BLaER1 treated with 17β-estradiol and CSF1 and Interleukin-3, amounts not matched to agents 10 nM and 100 nM (cell line): ENCODE measurements around the gene PODN.

Experiments
- H3K27ac ChIP-seq, 11 experiments: shearing (Covaris generic); formaldehyde crosslinking; 2 replicates each; pipeline ENCODE4 v1.8.1; 2022
- H3K27me3 ChIP-seq, 11 experiments: shearing (Covaris generic); formaldehyde crosslinking; 2 replicates each; pipeline ENCODE4 v1.8.1; 2022
- H3K36me3 ChIP-seq, 11 experiments: shearing (Covaris generic); formaldehyde crosslinking; 2 replicates each; pipeline ENCODE4 v1.8.1; 2022
- H3K4me1 ChIP-seq, 10 experiments: shearing (Covaris generic); formaldehyde crosslinking; 2 replicates each; pipeline ENCODE4 v1.8.1; 2022
- H3K4me2 ChIP-seq, 11 experiments: shearing (Covaris generic); formaldehyde crosslinking; 2 replicates each; pipeline ENCODE4 v1.8.1; 2022
- H3K4me3 ChIP-seq, 10 experiments: shearing (Covaris generic); formaldehyde crosslinking; 2 replicates each; pipeline ENCODE4 v1.8.1; 2022
- H3K9ac ChIP-seq, 11 experiments: shearing (Covaris generic); formaldehyde crosslinking; 2 replicates each; pipeline ENCODE4 v1.8.1; 2022
- H3K9me3 ChIP-seq, 11 experiments: shearing (Covaris generic); formaldehyde crosslinking; replicated peaks in 1 of 11; 2 replicates each; pipeline ENCODE4 v1.8.1; 2022
- H4K20me1 ChIP-seq, 11 experiments: shearing (Covaris generic); formaldehyde crosslinking; 2 replicates each; pipeline ENCODE4 v1.8.1; 2022
- Cebpa-rat ChIP-seq, 11 experiments: shearing (Covaris generic); IDR thresholded peaks; 2 replicates each; pipeline ENCODE4 v1.8.1; 2022

The PODN gene

GRCh38 chr1:53112271-53112774 lies 50.3 kb downstream of the PODN start:
- TF ChIP-seq Cebpa-rat (IDR thresholded peaks at IDR 0.05): no peak
- H3K9ac ChIP-seq: no peak overlapping the region
- H3K9me3 ChIP-seq: peaks cover 0 to 9% (median 0%) of the 10 kb centered on the region in 11 experiments; a peak in 5 of 22 replicates
- no peaks in the 10 kb centered on the region for H4K20me1 ChIP-seq
- H3K4me2 ChIP-seq: peak overlapping the region in 3 of 11 experiments; percentile 80 to 91 (median 86); a peak in 5 of 22 replicates
- H3K4me3 ChIP-seq: no peak overlapping the region
- no peak overlapping the region; a peak in 1 of 22 replicates for H3K27ac ChIP-seq
- no peaks in the 10 kb centered on the region for H3K27me3 ChIP-seq
- peaks cover 0 to 35% (median 21%) of the 10 kb centered on the region in 10 experiments; a peak in 15 of 20 replicates for H3K4me1 ChIP-seq
- no peaks in the 10 kb centered on the region for H3K36me3 ChIP-seq

GRCh38 chr1:53112861-53113260 lies 50.8 kb downstream of the PODN start:
- Histone ChIP-seq H3K27me3 (no peaks in the 10 kb centered on the region), H3K36me3 (no peaks in the 10 kb centered on the region), H3K27ac (no peak overlapping the region), H4K20me1 (no peaks in the 10 kb centered on the region), H3K4me3 (no peak overlapping the region), H3K4me1 (peaks cover 0 to 35% (median 21%) of the 10 kb centered on the region in 10 experiments; a peak in 15 of 20 replicates), H3K9me3 (peaks cover 0 to 9% (median 0%) of the 10 kb centered on the region in 11 experiments; a peak in 5 of 22 replicates), H3K9ac (no peak overlapping the region), H3K4me2 (no peak overlapping the region)
- no peak for TF ChIP-seq Cebpa-rat (IDR thresholded peaks at IDR 0.05)

DNA sequence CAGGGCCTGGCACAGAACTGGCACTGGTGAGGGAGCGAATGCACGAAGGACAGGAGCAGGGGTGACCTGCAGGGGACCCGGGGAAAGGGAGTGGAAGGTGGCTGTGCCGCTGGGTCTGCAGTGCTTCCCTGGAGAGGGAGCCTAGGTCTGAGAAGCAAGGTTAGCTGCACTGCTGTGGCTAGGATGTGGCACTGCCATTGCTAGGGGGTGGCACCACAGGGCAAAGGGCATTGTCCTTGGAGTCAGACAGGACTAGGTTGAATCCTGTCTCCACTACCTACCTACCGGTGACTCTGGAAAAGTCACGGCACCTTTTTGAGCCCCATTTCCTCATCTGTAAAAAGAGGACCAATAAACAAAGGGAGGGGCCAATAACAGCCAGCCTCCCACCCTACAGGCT lies 52.1 kb downstream of the PODN start:
- Histone ChIP-seq H3K9me3 (peaks cover 0 to 9% (median 0%) of the 10 kb centered on the region in 11 experiments; a peak in 5 of 22 replicates), H3K9ac (no peak overlapping the region), H3K4me2 (no peak overlapping the region), H4K20me1 (no peaks in the 10 kb centered on the region), H3K4me1 (peaks cover 0 to 31% (median 21%) of the 10 kb centered on the region in 10 experiments; a peak in 15 of 20 replicates), H3K27ac (no peak overlapping the region), H3K36me3 (no peaks in the 10 kb centered on the region), H3K27me3 (no peaks in the 10 kb centered on the region), H3K4me3 (no peak overlapping the region)
- TF ChIP-seq Cebpa-rat (IDR thresholded peaks at IDR 0.05): no peak

GRCh38 chr1:53114581-53115400 lies 52.8 kb downstream of the PODN start:
- H3K4me3 ChIP-seq: no peak overlapping the region
- peaks cover 0 to 24% (median 18%) of the 10 kb centered on the region in 10 experiments; a peak in 15 of 20 replicates for H3K4me1 ChIP-seq
- no peak overlapping the region for H3K9ac ChIP-seq
- no peak overlapping the region for H3K27ac ChIP-seq
- peaks cover 0 to 9% (median 0%) of the 10 kb centered on the region in 11 experiments; a peak in 5 of 22 replicates for H3K9me3 ChIP-seq
- TF ChIP-seq Cebpa-rat (IDR thresholded peaks at IDR 0.05): no peak
- H3K27me3 ChIP-seq: no peaks in the 10 kb centered on the region
- no peaks in the 10 kb centered on the region for H3K36me3 ChIP-seq
- H3K4me2 ChIP-seq: no peak overlapping the region
- H4K20me1 ChIP-seq: no peaks in the 10 kb centered on the region

DNA sequence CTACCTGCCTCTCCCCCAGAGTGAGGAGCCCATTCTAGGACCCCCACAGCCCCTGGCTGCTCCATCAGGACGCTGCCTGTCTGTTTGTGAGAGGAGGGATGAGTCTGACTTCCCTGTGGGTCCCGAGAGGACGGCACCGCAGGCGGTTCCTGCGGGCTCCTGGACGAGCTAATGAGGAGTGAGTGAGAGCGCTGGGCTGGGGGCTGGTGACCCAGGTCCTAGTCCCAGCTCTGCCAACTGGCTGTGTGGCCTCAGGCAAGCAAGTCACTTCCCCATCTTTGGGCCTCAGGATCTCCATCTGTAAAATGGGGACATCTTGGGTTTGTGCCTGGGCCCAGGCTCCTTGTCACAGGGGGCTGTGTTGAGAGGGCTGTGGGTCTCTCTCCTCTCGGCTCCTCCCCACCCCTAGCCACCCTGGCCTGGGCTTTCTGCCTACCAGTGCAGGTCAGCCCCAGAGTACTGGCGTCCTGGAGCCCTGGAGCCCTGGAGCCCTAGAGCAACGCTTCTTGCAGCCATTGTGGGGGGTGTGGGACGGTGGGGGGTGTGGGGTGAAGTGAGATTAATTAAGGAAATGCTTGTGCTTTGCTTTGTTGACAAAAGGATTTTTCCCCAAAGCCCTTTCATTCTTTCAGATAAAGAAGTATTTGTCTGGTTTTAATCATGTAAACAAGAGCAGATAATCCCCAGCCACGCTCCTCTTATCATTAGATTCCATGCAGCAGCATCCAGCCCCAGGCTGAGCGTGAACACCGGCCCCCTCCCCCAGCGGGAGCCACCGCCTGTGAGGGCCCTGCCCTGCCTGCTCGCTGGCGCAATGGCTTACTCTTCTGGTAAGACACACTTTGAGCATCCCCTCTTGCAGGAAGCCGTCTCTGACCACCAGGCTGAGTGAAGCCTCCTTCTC lies 53.6 kb downstream of the PODN start:
- H3K4me2 ChIP-seq: no peak overlapping the region
- no peaks in the 10 kb centered on the region for H4K20me1 ChIP-seq
- H3K4me3 ChIP-seq: no peak overlapping the region
- no peak for TF ChIP-seq Cebpa-rat (IDR thresholded peaks at IDR 0.05)
- H3K9ac ChIP-seq: no peak overlapping the region
- H3K36me3 ChIP-seq: no peaks in the 10 kb centered on the region
- no peaks in the 10 kb centered on the region for H3K27me3 ChIP-seq
- H3K9me3 ChIP-seq: peaks cover 0 to 9% (median 0%) of the 10 kb centered on the region in 11 experiments; a peak in 5 of 22 replicates
- peaks cover 0 to 16% (median 11%) of the 10 kb centered on the region in 10 experiments; a peak in 15 of 20 replicates for H3K4me1 ChIP-seq
- H3K27ac ChIP-seq: no peak overlapping the region

GRCh38 chr1:53116307-53116810 lies 54.3 kb downstream of the PODN start:
- Histone ChIP-seq H3K9ac (no peak overlapping the region), H3K4me1 (peaks cover 0 to 9% (median 4%) of the 10 kb centered on the region in 10 experiments; a peak in 12 of 20 replicates), H3K4me3 (no peak overlapping the region), H3K4me2 (no peak overlapping the region), H3K27me3 (no peaks in the 10 kb centered on the region), H3K9me3 (peaks cover 0 to 9% (median 0%) of the 10 kb centered on the region in 11 experiments; a peak in 5 of 22 replicates), H3K27ac (no peak overlapping the region), H3K36me3 (no peaks in the 10 kb centered on the region), H4K20me1 (no peaks in the 10 kb centered on the region)
- TF ChIP-seq Cebpa-rat (IDR thresholded peaks at IDR 0.05): no peak

GRCh38 chr1:53116933-53117600 lies 55.1 kb downstream of the PODN start:
- H3K36me3 ChIP-seq: no peaks in the 10 kb centered on the region
- no peak overlapping the region for H3K9ac ChIP-seq
- H3K9me3 ChIP-seq: peaks cover 0 to 8% (median 0%) of the 10 kb centered on the region in 11 experiments; a peak in 5 of 22 replicates
- no peak for TF ChIP-seq Cebpa-rat (IDR thresholded peaks at IDR 0.05)
- H4K20me1 ChIP-seq: no peaks in the 10 kb centered on the region
- H3K27ac ChIP-seq: no peak overlapping the region
- no peaks in the 10 kb centered on the region for H3K27me3 ChIP-seq
- peaks cover 0 to 4% (median 0%) of the 10 kb centered on the region in 10 experiments; a peak in 6 of 20 replicates for H3K4me1 ChIP-seq
- no peak overlapping the region for H3K4me2 ChIP-seq
- no peak overlapping the region for H3K4me3 ChIP-seq

- Histone ChIP-seq H3K4me3 (no peak overlapping the region), H3K4me1 (peaks cover 0 to 4% (median 0%) of the 10 kb centered on the region in 10 experiments; a peak in 1 of 20 replicates), H3K27me3 (no peaks in the 10 kb centered on the region)
Measured at GRCh38 chr1:53117836-53118235, 55.8 kb downstream of the PODN start.

More at GRCh38 chr1:53117836-53118235, 55.8 kb downstream of the PODN start:
- Histone ChIP-seq H3K4me2 (no peak overlapping the region), H3K9ac (no peak overlapping the region), H3K9me3 (0 out of 22 replicates have a peak, but pooled peaks cover 0 to under 1% (median 0%) of the 10 kb centered on the region in 11 experiments), H3K27ac (no peak overlapping the region), H3K36me3 (no peaks in the 10 kb centered on the region), H4K20me1 (no peaks in the 10 kb centered on the region)
- no peak for TF ChIP-seq Cebpa-rat (IDR thresholded peaks at IDR 0.05)
